K562 (cell line): Measurements from ENCODE around the gene CABLES1. TPM values are rescaled to one million over a fixed set of nuclear protein-coding genes. Genes with fewer than 3 reads are reported as not detected.

ENCODE experiments used
- ATAC-seq: fragments of 200-7000 bp; cut with Tn5 transposase; 3 replicates; pipeline ENCODE4 v1.9.1; 2020; ENCODE audit warnings: moderate library complexity
- BruUV-seq: library from RNA; stranded (reverse); fragments of 400-500 nt; replicated peaks from 2 replicates; lab custom pipeline; 2021; lab: Mats Ljungman, UMichigan
- CTCF ChIA-PET: fragments of 300-600 bp; formaldehyde crosslinking; extraction: SDS; loops from one replicate; lab custom pipeline; 2021; ENCODE audit warnings: low intra/inter-chr PET ratio; lab: Yijun Ruan, JAX
- POLR2A ChIA-PET: fragments of 300-600, 350-650 bp; sonication (Branson Sonifier 250); formaldehyde crosslinking; extraction: SDS; loops from one replicate; lab custom pipeline; 2021; ENCODE audit warnings: antibody characterized with exemption, inconsistent platforms; lab: Yijun Ruan, JAX
- DNase-seq, 4 experiments: peaks; one replicate each; pipeline versions ENCODE4 v3.0.0 to v3.0.0-alpha.2; 2011 to 2018; ENCODE audit warnings: low spot score in 3 of 4, mixed read lengths in 3 of 4; ENCODE audit errors: extremely low read depth in 1 of 4
- FAIRE-seq: peaks from 2 replicates; lab custom pipeline; 2011; peaks lifted over from hg19 to GRCh38; lab: Jason Lieb, UNC
- H2AFZ ChIP-seq: 2 replicates; pipeline ENCODE4 v1.6.0; 2011; ENCODE audit warnings: low read depth, low read length, control low read depth, inconsistent platforms
- H3K27ac ChIP-seq: fragments of 200-600 bp; 3 replicates; pipeline ENCODE4 v1.8.0; 2011; ENCODE audit warnings: low read depth, mild to moderate bottlenecking, control low read depth, inconsistent platforms, low read length, moderate library complexity, mixed read lengths; ENCODE audit errors: extremely low read depth
- H3K27me3 ChIP-seq, 2 experiments: fragments of 300-600 bp in 1 of 2; 2 replicates in 1 of 2; 3 replicates in 1 of 2; pipeline versions ENCODE4 v1.6.0 to v1.8.0; 2011; ENCODE audit warnings: inconsistent platforms in 2 of 2, low read length in 2 of 2, mild to moderate bottlenecking in 1 of 2, mixed read lengths in 1 of 2, moderate library complexity in 1 of 2; ENCODE audit not compliant: control insufficient read depth in 2 of 2, insufficient read depth in 2 of 2
- H3K36me3 ChIP-seq: fragments of 300-600 bp; 3 replicates; pipeline ENCODE4 v1.8.0; 2011; ENCODE audit warnings: mild to moderate bottlenecking, low read length, inconsistent platforms; ENCODE audit not compliant: control insufficient read depth, insufficient read depth
- H3K4me1 ChIP-seq, 2 experiments: fragments of 200-600 bp in 1 of 2; replicated peaks in 1 of 2; 2 replicates in 1 of 2; 3 replicates in 1 of 2; pipeline versions ENCODE4 v1.5.1 to v1.8.0; 2011; ENCODE audit warnings: inconsistent platforms in 2 of 2, low read length in 2 of 2, mild to moderate bottlenecking in 1 of 2, mixed read lengths in 1 of 2, moderate library complexity in 1 of 2; ENCODE audit not compliant: control insufficient read depth in 2 of 2, insufficient read depth in 2 of 2
- H3K4me2 ChIP-seq: 2 replicates; pipeline ENCODE4 v1.6.1; 2011; ENCODE audit warnings: low read length, control low read depth, inconsistent platforms, mixed read lengths; ENCODE audit not compliant: insufficient read depth
- H3K4me3 ChIP-seq: fragments of 200-600 bp; sonication (generic), shearing (Covaris generic); 2 replicates; pipeline ENCODE4 v1.5.1; 2016; ENCODE audit warnings: control low read depth, inconsistent platforms
- H3K79me2 ChIP-seq: fragments of 200-600 bp; 3 replicates; pipeline ENCODE4 v1.8.0; 2011; ENCODE audit warnings: low read length, inconsistent platforms; ENCODE audit not compliant: control insufficient read depth, insufficient read depth
- H3K9ac ChIP-seq, 2 experiments: 2 replicates each; pipeline versions ENCODE4 v1.6.0 to v1.6.1; 2011; ENCODE audit warnings: low read depth in 2 of 2, low read length in 2 of 2, control low read depth in 1 of 2, inconsistent platforms in 1 of 2, mild to moderate bottlenecking in 1 of 2, mixed read lengths in 1 of 2; ENCODE audit not compliant: insufficient read depth in 1 of 2
- H3K9me1 ChIP-seq: one replicate; pipeline ENCODE4 v1.6.0; 2011; ENCODE audit warnings: inconsistent platforms, mild to moderate bottlenecking, low read length, moderate library complexity; ENCODE audit not compliant: control insufficient read depth, insufficient read depth
- H3K9me3 ChIP-seq: replicated peaks from 2 replicates; pipeline ENCODE4 v1.5.1; 2011; ENCODE audit warnings: low read depth, low read length, inconsistent platforms; ENCODE audit not compliant: control insufficient read depth, insufficient read depth
- H4K20me1 ChIP-seq: replicated peaks from 2 replicates; pipeline ENCODE4 v1.6.1; 2011; ENCODE audit warnings: low read length, inconsistent platforms, mixed read lengths; ENCODE audit not compliant: control insufficient read depth, insufficient read depth
- ARID1B ChIP-seq: fragments of 450-650 bp; IDR thresholded peaks from 2 replicates; pipeline ENCODE4 v1.6.1; 2016; ENCODE audit warnings: antibody characterized with exemption, mild to moderate bottlenecking, inconsistent platforms
- ARID2 ChIP-seq: fragments of 450-650 bp; IDR thresholded peaks from 2 replicates; pipeline ENCODE4 v1.6.1; 2017; ENCODE audit warnings: antibody characterized with exemption, mild to moderate bottlenecking
- C11orf30 ChIP-seq: fragments of 450-650 bp; IDR thresholded peaks from 2 replicates; pipeline ENCODE4 v1.6.1; 2016; ENCODE audit warnings: low read depth, mild to moderate bottlenecking
- CBFA2T2 ChIP-seq: fragments of 450-650 bp; conservative IDR thresholded peaks from 2 replicates; pipeline ENCODE4 v1.6.1; 2017; ENCODE audit warnings: mild to moderate bottlenecking
- CBFA2T3 ChIP-seq: fragments of 450-650 bp; IDR thresholded peaks from 2 replicates; pipeline ENCODE4 v1.6.1; 2017
- DPF2 ChIP-seq: fragments of 450-650 bp; IDR thresholded peaks from 2 replicates; pipeline ENCODE4 v1.6.1; 2016
- ELF1 ChIP-seq: fragments of 200-800 bp; sonication (Bioruptor generic); IDR thresholded peaks from 2 replicates; pipeline ENCODE4 v1.6.1; 2016; ENCODE audit warnings: missing genetic modification characterization, missing compliant biosample characterization
- EP300 ChIP-seq: IDR thresholded peaks from 2 replicates; pipeline ENCODE4 v1.6.1; 2012; ENCODE audit warnings: low read length, improper control_type of control experiment
- ETS1 ChIP-seq: conservative IDR thresholded peaks from 2 replicates; pipeline ENCODE4 v1.6.1; 2011; ENCODE audit warnings: low read depth, mild to moderate bottlenecking, low read length; ENCODE audit not compliant: control insufficient read depth
- MAFG ChIP-seq: fragments of 450-650 bp; conservative IDR thresholded peaks from 2 replicates; pipeline ENCODE4 v1.6.1; 2016; ENCODE audit warnings: missing genetic modification characterization, missing compliant biosample characterization
- MBD2 ChIP-seq: sonication (generic); IDR thresholded peaks from 2 replicates; pipeline ENCODE4 v1.6.1; 2016; ENCODE audit warnings: low read depth, borderline replicate concordance
- NEUROD1 ChIP-seq: fragments of 150-350 bp; IDR thresholded peaks from 2 replicates; pipeline ENCODE4 v1.6.1; 2014; ENCODE audit warnings: borderline replicate concordance, low read length, low read depth; ENCODE audit not compliant: partially characterized antibody
- NFE2L1 ChIP-seq: fragments of 450-650 bp; IDR thresholded peaks from 2 replicates; pipeline ENCODE4 v1.6.1; 2016; ENCODE audit warnings: missing genetic modification characterization, low read depth, mild to moderate bottlenecking, missing compliant biosample characterization, moderate library complexity, borderline replicate concordance
- SIN3A ChIP-seq, 2 experiments: fragments of 150-350 bp in 1 of 2; IDR thresholded peaks; 2 replicates each; pipeline ENCODE4 v1.6.1; 2011 to 2016; ENCODE audit warnings: borderline replicate concordance in 2 of 2, low read depth in 2 of 2, low read length in 2 of 2, mild to moderate bottlenecking in 2 of 2, moderate library complexity in 2 of 2; ENCODE audit not compliant: control insufficient read depth in 1 of 2
- ZKSCAN1 ChIP-seq: fragments of 150-350 bp; IDR thresholded peaks from 2 replicates; pipeline ENCODE4 v1.6.1; 2016; ENCODE audit warnings: low read depth, low read length
- WGBS: fragments of 100-300 bp; shearing (Covaris generic); methylation state at CpG from one replicate; pipeline ENCODE4 v1.1.6; 2016; ENCODE audit warnings: low coverage, mixed read lengths; ENCODE audit not compliant: insufficient coverage; ENCODE audit errors: missing lambda C conversion rate; 5-methylcytosine and 5-hydroxymethylcytosine counted together
- in situ Hi-C: fragments of 300-500 bp; cut with MboI; formaldehyde crosslinking; loops from 4 replicates; pipeline ENCODE4 v1.15.0; 2018; ENCODE audit warnings: inconsistent platforms, mixed read lengths
- intact Hi-C: fragments of 100-400 bp; cut with micrococcal nuclease; formaldehyde crosslinking; loops from 2 replicates; pipeline ENCODE4 v1.14.2; 2022
- polyA plus RNA-seq, 8 experiments: library from polyadenylated mRNA; depleted of rRNA in 4 of 8; stranded (reverse) in 5 of 8; unstranded in 3 of 8; fragments of >200 nt; fragmentation: Nextera tagmentation in 2 of 8; fragmentation: Illumina TruSeq in 1 of 8; extraction: Ambion mirVana in 2 of 8; extraction: Trizol in 1 of 8; gene quantifications; 2 replicates each; pipeline versions ENCODE4 v1.2.1 to v1.2.3, GENCODE V29; 2011 to 2014; ENCODE audit warnings: inconsistent platforms in 1 of 8, missing spikeins in 1 of 8
- total RNA-seq, 7 experiments: library from RNA; depleted of rRNA in 6 of 7; stranded (reverse); fragments of >200 nt in 6 of 7; fragmentation: Illumina TruSeq in 2 of 7; extraction: Trizol in 2 of 7; gene quantifications; 2 replicates each; pipeline versions ENCODE4 v1.2.1 to v1.2.3, GENCODE V29; 2011 to 2021; ENCODE audit warnings: low replicate concordance in 1 of 7
- TF ChIP-seq, protein P1 (sequence below): sonication (generic); formaldehyde crosslinking; IDR thresholded peaks from 2 replicates; pipeline ENCODE4 v1.4.0; 2020; ENCODE audit warnings: mild to moderate bottlenecking, missing genetic modification reagents

CABLES1 gene
- total and polyA plus RNA-seq, 9 of the 15 experiments (the other 6 are each of a cell fraction or from before 2014, with no cell fraction given): 0.04 to 0.10 (median 0.06) TPM; not detected in 3

DNA sequence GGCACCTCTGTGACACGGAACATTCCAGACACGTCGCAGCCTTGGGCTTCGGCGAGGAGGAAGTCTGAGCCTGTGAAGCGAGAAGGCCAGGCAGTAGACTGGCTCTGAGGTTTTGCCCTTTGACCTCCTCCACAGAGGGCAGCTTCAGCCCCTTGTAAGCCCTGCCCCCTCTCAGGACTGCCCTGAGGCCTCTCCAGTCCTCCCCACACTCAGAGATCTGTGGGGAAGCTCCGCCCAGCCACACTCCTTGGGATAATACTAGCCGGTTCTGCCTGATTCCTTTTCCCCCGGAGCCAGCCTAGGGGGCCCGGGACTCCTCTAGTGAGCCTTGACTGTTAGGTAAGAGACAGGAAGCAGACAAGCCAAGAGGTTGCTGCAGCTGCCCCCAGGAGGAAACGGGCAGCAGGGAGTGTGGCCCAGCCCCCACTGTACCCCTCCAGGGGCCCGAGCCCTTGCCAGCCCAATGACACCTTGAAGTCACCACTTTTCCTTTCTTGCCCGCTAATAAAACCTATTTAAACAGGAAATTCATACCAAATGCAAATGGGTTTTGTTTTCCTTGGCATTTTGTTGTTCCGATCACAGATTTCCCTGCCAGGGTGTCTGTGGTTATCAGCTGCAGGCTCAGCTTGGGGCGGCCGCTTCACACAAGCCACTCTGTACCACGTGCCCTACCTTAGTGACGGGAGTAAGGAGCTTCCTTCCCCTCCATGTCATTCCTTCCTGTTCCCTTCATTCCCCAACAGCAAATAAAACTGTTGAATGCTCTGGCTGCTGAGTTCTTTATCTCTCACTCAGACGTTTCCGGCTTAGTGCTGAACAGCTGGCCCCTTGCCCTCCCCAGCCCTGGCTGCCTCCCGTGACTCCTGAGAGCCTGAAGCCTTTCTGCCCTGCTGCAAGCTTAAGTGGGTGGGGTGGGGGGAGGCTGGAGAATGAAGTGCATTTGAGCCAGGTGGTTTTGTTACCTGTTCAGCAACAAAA, 124.7 kb downstream of the CABLES1 start:
- peak; percentile 82 for FAIRE-seq
- CTCF ChIA-PET: no interaction called here
- intact Hi-C loops: no loop called here
- TF ChIP-seq DPF2: peak; percentile 62; the same call in 1 of the 2 replicates
- no peak for TF ChIP-seq MAFG
- peak; percentile 60 for TF ChIP-seq EP300
- no peak for TF ChIP-seq NFE2L1 (tag)
- peak; percentile 71 for TF ChIP-seq ELF1 (tag)
- TF ChIP-seq MBD2: no peak
- TF ChIP-seq C11orf30: no peak
- peak; percentile 52 for TF ChIP-seq CBFA2T2
- TF ChIP-seq, protein P1, sequence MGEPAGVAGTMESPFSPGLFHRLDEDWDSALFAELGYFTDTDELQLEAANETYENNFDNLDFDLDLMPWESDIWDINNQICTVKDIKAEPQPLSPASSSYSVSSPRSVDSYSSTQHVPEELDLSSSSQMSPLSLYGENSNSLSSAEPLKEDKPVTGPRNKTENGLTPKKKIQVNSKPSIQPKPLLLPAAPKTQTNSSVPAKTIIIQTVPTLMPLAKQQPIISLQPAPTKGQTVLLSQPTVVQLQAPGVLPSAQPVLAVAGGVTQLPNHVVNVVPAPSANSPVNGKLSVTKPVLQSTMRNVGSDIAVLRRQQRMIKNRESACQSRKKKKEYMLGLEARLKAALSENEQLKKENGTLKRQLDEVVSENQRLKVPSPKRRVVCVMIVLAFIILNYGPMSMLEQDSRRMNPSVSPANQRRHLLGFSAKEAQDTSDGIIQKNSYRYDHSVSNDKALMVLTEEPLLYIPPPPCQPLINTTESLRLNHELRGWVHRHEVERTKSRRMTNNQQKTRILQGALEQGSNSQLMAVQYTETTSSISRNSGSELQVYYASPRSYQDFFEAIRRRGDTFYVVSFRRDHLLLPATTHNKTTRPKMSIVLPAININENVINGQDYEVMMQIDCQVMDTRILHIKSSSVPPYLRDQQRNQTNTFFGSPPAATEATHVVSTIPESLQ (CRISPR knock-in tag): no peak
- peak; percentile 77 for TF ChIP-seq ARID1B
- TF ChIP-seq ZKSCAN1: no peak
- TF ChIP-seq NEUROD1: no peak
- no peak for TF ChIP-seq SIN3A (IDR thresholded peaks at IDR 0.05; ENCODE audit: borderline replicate concordance in 2 of 2, control insufficient read depth in 1 of 2, low read depth in 2 of 2, low read length in 2 of 2)
- TF ChIP-seq CBFA2T3: peak; percentile 78
- no peak for TF ChIP-seq ETS1
- TF ChIP-seq ARID2: no peak

More for the DNA sequence above, 124.7 kb downstream of the CABLES1 start:
- Histone ChIP-seq H3K4me3 (no peak overlapping the region), H3K36me3 (no peaks in the 10 kb centered on the region), H3K4me2 (peak overlapping the region; percentile 59), H3K79me2 (no peaks in the 10 kb centered on the region), H3K4me1 (peaks cover 9 to 16% of the 10 kb centered on the region in 2 experiments), H3K9me3 (no peaks in the 10 kb centered on the region), H3K27me3 (no peaks in the 10 kb centered on the region; a peak in 1 of 5 replicates), H3K9ac (peak overlapping the region in 1 of 2 experiments; percentile 74; a peak in 2 of 4 replicates), H3K27ac (peak overlapping the region; percentile 31; the same call in 1 of the 3 replicates), H4K20me1 (no peaks in the 10 kb centered on the region), H2AFZ (peak overlapping the region; percentile 90), H3K9me1 (no peaks in the 10 kb centered on the region)
- WGBS: 22% methylated on average over 21 of the region's 21 CpGs
- in situ Hi-C loops: no loop called here
- DNase-seq: peak; percentile 63 to 78 (median 70)
- POLR2A ChIA-PET: interaction anchor here (0.6 kb wide), 3 partner anchors 33 to 1908 kb away, joined by 3 read pairs; no protein-coding TSS in a partner anchor
- peak; percentile 81 for ATAC-seq
- BruUV-seq: TSS peak; percentile 80
